DMS153 treated with DMSO at 0.1 percent for 48 hours (cell line): ENCODE results near the gene AMER2.

Experiments
- DNase-seq: peaks from one replicate; lab custom pipeline; 2025; ENCODE audit not compliant: unreplicated experiment; lab: John Stamatoyannopoulos, UW

AMER2 gene, protein sequence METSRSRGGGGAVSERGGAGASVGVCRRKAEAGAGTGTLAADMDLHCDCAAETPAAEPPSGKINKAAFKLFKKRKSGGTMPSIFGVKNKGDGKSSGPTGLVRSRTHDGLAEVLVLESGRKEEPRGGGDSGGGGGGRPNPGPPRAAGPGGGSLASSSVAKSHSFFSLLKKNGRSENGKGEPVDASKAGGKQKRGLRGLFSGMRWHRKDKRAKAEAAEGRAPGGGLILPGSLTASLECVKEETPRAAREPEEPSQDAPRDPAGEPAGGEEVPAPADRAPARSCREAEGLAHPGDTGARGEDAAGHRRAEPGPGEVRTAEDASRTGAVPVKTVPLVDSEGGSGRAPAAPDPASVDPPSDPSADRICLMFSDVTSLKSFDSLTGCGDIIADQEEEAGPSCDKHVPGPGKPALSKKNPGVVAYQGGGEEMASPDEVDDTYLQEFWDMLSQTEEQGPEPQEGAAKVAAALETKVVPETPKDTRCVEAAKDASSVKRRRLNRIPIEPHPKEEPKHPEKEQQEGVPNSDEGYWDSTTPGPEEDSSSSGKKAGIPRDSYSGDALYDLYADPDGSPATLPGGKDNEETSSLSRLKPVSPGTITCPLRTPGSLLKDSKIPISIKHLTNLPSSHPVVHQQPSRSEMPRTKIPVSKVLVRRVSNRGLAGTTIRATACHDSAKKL

GRCh38 chr13:25171517-25172302, at the start of gene AMER2:
TSS of gene AMER2 (minus strand) at chr13:25172288. CDS start at chr13:25171619, 669 bp downstream.
- no peak for DNase-seq

- DNase-seq: no peak
Observed at GRCh38 chr13:25218019-25218418, 45.9 kb upstream of the AMER2 start.

GRCh38 chr13:25217023-25217885, 45.2 kb upstream of the AMER2 start:
- no peak for DNase-seq

GRCh38 chr13:25215253-25215575, 43.1 kb upstream of the AMER2 start:
- no peak for DNase-seq

- DNase-seq: no peak
Observed at GRCh38 chr13:25214491-25215252, 42.6 kb upstream of the AMER2 start.

- no peak for DNase-seq
Observed at GRCh38 chr13:25213715-25214114, 41.6 kb upstream of the AMER2 start.

DNA sequence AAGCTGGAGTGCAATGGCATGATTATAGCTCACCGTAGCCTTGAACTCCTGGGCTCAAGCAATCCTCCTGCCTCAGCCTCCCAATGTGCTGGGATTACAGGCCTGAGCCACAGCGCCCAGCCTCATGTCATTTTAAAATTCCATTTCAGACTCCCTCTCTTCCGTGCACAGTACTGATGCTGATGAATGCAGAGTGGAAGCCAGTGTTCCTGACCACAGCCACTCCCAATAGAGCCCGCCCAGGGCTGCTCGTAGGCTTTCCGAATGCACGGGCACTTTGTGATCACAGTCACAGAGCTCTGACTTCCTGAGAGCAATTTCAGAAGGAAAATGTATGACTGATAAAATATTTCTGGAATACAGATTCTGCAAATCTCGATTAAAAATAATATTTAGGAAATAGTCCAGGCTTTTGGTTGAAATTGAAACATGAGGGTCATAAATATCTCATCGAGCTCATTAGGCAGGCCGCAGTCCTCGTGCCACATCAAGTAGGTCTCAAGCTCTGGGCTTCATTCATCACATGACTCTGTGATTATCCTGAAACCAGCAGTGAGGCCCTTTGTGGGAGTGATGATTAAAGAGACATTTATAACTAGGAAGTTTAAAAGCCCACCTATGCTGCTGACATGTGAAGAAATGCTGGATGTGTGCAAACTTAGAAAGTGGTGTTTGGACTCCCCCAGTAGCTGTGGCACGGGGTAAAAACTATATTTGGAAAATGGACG, 38.9 kb upstream of the AMER2 start:
- no peak for DNase-seq

GRCh38 chr13:25207291-25207810, 35.3 kb upstream of the AMER2 start:
- DNase-seq: no peak

GRCh38 chr13:25204863-25205262, 32.8 kb upstream of the AMER2 start:
- no peak for DNase-seq

DNA sequence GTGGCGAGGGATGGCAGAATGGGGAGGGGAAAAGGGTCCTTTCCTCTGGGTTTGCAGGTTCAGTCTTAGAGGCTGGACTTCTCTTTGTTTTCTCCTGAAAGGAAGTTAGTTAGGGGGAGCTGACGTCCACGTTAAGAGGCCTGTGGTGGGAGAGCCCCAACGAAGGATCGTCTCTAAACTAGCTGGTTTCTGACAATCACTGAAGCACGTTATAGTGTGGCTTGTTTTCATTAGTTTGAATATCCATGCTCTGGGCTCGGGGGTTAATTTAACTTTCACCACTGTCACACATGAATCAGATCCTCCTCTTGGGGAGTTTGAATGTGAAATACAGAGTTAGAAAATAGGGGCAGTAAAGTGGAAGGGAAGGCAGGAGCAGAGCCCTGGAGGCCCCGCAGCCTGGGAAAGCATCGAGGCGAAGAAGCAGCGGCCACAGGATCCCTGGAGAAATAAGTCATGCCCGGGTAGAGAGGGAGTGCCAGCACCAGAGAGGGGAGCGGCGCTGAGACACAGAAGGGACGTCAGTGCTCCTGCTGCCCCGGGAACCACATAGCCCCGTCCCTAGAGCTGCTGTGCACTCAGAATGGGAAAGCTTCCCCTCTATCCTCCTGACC, 31.1 kb upstream of the AMER2 start:
- no peak for DNase-seq

GRCh38 chr13:25200783-25201182, 28.7 kb upstream of the AMER2 start:
- no peak for DNase-seq

GRCh38 chr13:25198647-25199046, 26.6 kb upstream of the AMER2 start:
- no peak for DNase-seq

DNA sequence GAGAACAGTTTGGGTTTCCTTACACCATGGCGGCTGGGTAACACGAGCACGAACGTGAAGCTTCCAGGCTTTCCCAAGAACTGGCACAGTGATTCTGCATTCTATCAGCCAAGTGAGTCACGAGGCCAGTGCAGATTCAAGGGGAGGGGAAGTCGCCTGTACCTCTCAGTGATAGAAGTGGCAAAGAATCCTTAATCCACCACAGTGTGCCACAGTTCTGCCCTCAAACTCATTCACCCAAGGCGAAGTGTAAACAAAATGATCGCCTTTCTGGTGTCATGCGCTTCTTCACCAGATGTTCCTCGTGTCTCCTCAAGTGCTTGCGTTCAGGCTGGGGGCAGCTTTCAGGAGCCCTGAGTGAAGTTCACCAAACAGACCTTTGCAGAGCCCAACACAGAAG, 24.9 kb upstream of the AMER2 start:
- no peak for DNase-seq

- DNase-seq: no peak
Observed at GRCh38 chr13:25192936-25193335, 20.8 kb upstream of the AMER2 start.

GRCh38 chr13:25192489-25192888, 20.4 kb upstream of the AMER2 start:
- no peak for DNase-seq

DNA sequence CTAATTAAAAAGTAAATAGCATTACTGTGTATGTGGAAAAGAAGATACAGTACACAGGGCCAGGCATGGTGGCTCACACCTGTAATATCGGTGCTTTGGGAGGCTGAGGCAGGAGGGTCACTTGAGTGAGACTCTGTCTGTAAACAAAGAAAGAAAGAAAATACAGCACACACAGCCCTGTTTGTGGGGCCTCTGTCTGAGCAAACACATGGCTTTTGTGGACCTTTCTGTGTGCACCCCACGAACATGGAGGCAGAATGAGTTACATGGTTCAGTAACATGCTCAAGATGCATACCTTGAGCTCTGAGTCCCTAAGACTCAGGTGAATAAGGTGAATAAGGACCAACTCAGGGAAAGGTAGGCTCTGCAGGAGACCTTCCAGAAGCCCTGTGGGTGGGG, 20.0 kb upstream of the AMER2 start:
- no peak for DNase-seq

DNA sequence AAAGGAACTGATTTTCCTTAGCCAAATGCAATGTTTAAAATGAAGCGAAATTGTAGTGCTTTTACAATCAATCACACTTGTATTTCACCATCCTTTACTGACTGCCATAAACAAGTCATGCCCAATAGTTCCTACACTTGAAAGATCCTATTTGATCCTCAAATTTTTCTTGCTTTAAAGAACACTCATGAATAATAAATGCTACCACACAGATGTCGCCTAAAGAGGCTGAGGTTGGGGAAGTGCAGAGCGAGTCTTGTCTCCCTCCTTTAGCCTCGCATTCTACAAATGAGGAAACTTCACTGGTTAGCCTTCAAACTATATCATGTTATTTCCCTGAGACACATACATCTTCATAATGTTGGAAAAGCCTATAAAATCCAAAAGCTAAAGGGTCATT, 18.7 kb upstream of the AMER2 start:
- DNase-seq: no peak

DNA sequence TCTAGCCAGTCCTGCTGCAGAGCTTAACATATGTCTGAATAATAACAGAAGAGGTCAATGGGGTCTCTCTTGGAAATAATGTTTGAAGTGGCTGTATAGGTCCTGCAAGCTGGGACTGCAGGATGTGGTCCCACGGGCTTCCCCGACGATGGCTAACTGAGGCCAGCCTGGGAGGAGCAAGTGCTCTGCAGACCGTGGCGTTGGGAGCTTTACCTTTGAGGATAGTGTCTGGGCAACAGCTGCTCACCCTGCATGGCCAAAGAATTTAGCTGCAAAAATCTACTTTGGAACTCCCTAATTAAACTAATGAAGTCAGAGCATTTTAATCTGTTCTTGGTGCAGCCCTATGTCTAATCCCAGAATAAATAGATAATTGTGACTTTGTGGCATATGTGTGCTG, 18.2 kb upstream of the AMER2 start:
- DNase-seq: no peak

DNA sequence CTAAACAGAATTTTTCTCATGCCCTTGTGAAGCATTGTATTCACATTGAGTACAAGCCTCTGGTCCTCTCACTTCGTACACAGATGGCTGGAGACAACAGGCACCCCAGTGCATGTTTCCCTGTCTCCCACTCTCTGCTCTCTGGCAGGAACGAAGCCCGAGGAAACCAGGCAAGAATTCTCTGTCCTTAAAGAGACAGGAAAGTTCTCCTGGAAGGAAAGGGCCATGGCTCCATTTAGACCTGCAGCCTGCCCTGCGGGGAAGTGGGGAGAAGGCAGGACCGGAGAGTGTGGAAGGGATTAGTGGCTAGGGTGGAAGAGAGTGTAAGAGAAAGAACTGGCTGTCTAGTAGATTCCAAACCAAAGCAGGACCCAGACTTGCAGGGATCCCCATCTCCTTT, 15.5 kb upstream of the AMER2 start:
- no peak for DNase-seq
